Measurements from ENCODE around the gene GLB1L2. TPM values are rescaled to one million over a fixed set of nuclear protein-coding genes. Genes with fewer than 3 reads are reported as not detected.

The GLB1L2 gene
- total RNA-seq, 1 donor from 2014 or later: 11.6 TPM

- H3K9me3 Mint-ChIP-seq: no peaks in the 10 kb centered on the region
- no peak for DNase-seq (ENCODE audit: extremely low spot score, unreplicated experiment)
- H3K27me3 Mint-ChIP-seq: peaks cover 5% of the 10 kb centered on the region
- H3K4me3 Mint-ChIP-seq: no peak overlapping the region
- H3K27ac Mint-ChIP-seq: no peak overlapping the region
- no peak for TF ChIP-seq CTCF (conservative IDR thresholded peaks at IDR 0.05)
- H3K4me1 Mint-ChIP-seq (ENCODE audit: unreplicated experiment): no peaks in the 10 kb centered on the region
- no peaks in the 10 kb centered on the region for H3K36me3 Mint-ChIP-seq
Observed at GRCh38 chr11:134361661-134362060, 29.9 kb downstream of the GLB1L2 start.

- no peak for DNase-seq (ENCODE audit: extremely low spot score, unreplicated experiment)
- TF ChIP-seq CTCF (conservative IDR thresholded peaks at IDR 0.05): no peak
- Mint-ChIP-seq H3K9me3 (no peaks in the 10 kb centered on the region), H3K4me3 (no peak overlapping the region), H3K36me3 (no peaks in the 10 kb centered on the region), H3K4me1 (ENCODE audit: unreplicated experiment) (no peaks in the 10 kb centered on the region), H3K27me3 (peaks cover 5% of the 10 kb centered on the region), H3K27ac (no peak overlapping the region)
Observed at GRCh38 chr11:134362192-134362901, 30.6 kb downstream of the GLB1L2 start.

DNA sequence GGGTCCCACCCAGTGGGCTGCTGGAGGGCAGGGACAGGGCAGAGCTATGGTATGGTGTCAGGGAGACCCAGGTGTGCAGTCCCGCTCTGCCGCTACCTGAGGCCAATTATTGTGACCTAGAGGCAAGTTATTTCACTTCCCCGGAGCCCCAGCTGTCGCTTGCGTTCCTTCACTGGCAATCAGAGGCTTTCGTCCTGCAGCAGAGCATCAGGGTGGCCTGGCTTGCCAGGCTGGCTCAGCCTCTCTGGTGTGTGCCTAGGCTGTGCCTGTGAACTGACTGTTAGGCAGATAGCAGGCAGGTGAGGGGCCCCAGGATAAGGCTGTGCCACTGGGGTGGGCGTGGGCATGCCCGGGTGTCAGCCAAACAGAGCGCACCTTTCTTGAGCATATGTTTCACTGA is 31.4 kb downstream of the GLB1L2 start:
- H3K9me3 Mint-ChIP-seq: no peaks in the 10 kb centered on the region
- H3K36me3 Mint-ChIP-seq: no peaks in the 10 kb centered on the region
- H3K4me1 Mint-ChIP-seq (ENCODE audit: unreplicated experiment): no peaks in the 10 kb centered on the region
- peaks cover 5% of the 10 kb centered on the region for H3K27me3 Mint-ChIP-seq
- no peak overlapping the region for H3K27ac Mint-ChIP-seq
- no peak overlapping the region for H3K4me3 Mint-ChIP-seq
- no peak for TF ChIP-seq CTCF (conservative IDR thresholded peaks at IDR 0.05)
- DNase-seq (ENCODE audit: extremely low spot score, unreplicated experiment): no peak

DNA sequence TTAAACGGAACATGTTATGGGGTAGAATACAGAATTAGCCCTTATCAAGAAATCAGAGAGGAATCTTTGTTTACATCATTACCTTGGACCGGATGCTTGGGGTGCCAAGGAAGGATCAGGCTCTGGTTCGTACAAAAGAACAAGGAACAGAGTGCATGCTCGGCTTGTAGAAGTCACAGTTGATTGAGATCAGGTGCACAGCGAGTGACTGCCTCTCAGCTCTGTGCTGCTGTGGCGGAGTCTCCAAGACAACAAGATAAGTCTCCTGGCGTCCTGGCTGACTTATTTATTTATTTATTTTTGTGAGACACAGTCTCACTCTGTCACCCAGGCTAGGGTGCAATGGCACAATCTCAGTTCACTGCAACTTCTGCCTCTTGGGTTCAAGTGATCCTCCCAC is 31.8 kb downstream of the GLB1L2 start:
- Mint-ChIP-seq H3K36me3 (no peaks in the 10 kb centered on the region), H3K27me3 (peaks cover 5% of the 10 kb centered on the region), H3K4me1 (ENCODE audit: unreplicated experiment) (no peaks in the 10 kb centered on the region), H3K27ac (no peak overlapping the region), H3K9me3 (no peaks in the 10 kb centered on the region), H3K4me3 (no peak overlapping the region)
- no peak for DNase-seq (ENCODE audit: extremely low spot score, unreplicated experiment)
- no peak for TF ChIP-seq CTCF (conservative IDR thresholded peaks at IDR 0.05)

- DNase-seq (ENCODE audit: extremely low spot score, unreplicated experiment): no peak
- Mint-ChIP-seq H3K36me3 (no peaks in the 10 kb centered on the region), H3K4me3 (no peak overlapping the region), H3K27ac (no peak overlapping the region), H3K9me3 (no peaks in the 10 kb centered on the region), H3K27me3 (peaks cover 5% of the 10 kb centered on the region), H3K4me1 (ENCODE audit: unreplicated experiment) (no peaks in the 10 kb centered on the region)
- no peak for TF ChIP-seq CTCF (conservative IDR thresholded peaks at IDR 0.05)
Observed at GRCh38 chr11:134364261-134364660, 32.5 kb downstream of the GLB1L2 start.
